Smooth muscle cell (in vitro differentiated cells): Measurements from ENCODE around the gene ANKRD27. TPM values are rescaled to one million over a fixed set of nuclear protein-coding genes. Genes with fewer than 3 reads are reported as not detected.

ENCODE experiments used
- DNase-seq: peaks from one replicate; lab custom pipeline; 2025; ENCODE audit not compliant: unreplicated experiment; lab: John Stamatoyannopoulos, UW
- H2AFZ ChIP-seq: fragments of 200-600 bp; sonication (generic); 2 replicates; pipeline ENCODE4 v1.6.0; 2016; ENCODE audit warnings: antibody characterized with exemption, low read depth, mild to moderate bottlenecking
- H3F3A ChIP-seq: fragments of 200-600 bp; sonication (generic); 2 replicates; pipeline ENCODE4 v1.6.0; 2017; ENCODE audit warnings: antibody characterized with exemption, low read depth
- H3K27ac ChIP-seq: fragments of 200-600 bp; sonication (generic); 2 replicates; pipeline ENCODE4 v1.5.1; 2016; ENCODE audit warnings: low read depth, mild to moderate bottlenecking
- H3K27me3 ChIP-seq: fragments of 200-600 bp; sonication (generic); 2 replicates; pipeline ENCODE4 v1.6.1; 2016; ENCODE audit warnings: low read depth, mild to moderate bottlenecking
- H3K36me3 ChIP-seq: fragments of 200-600 bp; sonication (generic); 2 replicates; pipeline ENCODE4 v1.5.1; 2016; ENCODE audit warnings: low read depth
- H3K4me1 ChIP-seq: fragments of 200-600 bp; sonication (generic); 2 replicates; pipeline ENCODE4 v1.5.1; 2016; ENCODE audit warnings: low read depth
- H3K4me2 ChIP-seq: fragments of 200-600 bp; sonication (generic); 2 replicates; pipeline ENCODE4 v1.6.0; 2016; ENCODE audit warnings: mild to moderate bottlenecking
- H3K4me3 ChIP-seq: fragments of 200-600 bp; sonication (generic); 2 replicates; pipeline ENCODE4 v1.5.1; 2016; ENCODE audit warnings: mild to moderate bottlenecking
- H3K79me2 ChIP-seq: fragments of 200-600 bp; sonication (generic); 2 replicates; pipeline ENCODE4 v1.6.0; 2016; ENCODE audit warnings: low read depth, mild to moderate bottlenecking
- H3K9ac ChIP-seq: fragments of 200-600 bp; sonication (generic); 2 replicates; pipeline ENCODE4 v1.6.0; 2016; ENCODE audit warnings: low read depth
- H3K9me3 ChIP-seq: fragments of 200-600 bp; sonication (generic); replicated peaks from 2 replicates; pipeline ENCODE4 v1.5.1; 2016; ENCODE audit warnings: low read depth
- H4K20me1 ChIP-seq: fragments of 200-600 bp; sonication (generic); 2 replicates; pipeline ENCODE4 v1.6.0; 2016; ENCODE audit warnings: low read depth
- CTCF ChIP-seq: fragments of 200-600 bp; sonication (generic); IDR thresholded peaks from 2 replicates; pipeline ENCODE4 v1.5.1; 2017; ENCODE audit warnings: borderline replicate concordance, mild to moderate bottlenecking, antibody characterized with exemption; ENCODE audit not compliant: insufficient read depth, poor library complexity, severe bottlenecking
- WGBS: methylation state at CpG from one replicate; pipeline ENCODE4 v1.1.7; 2016; ENCODE audit warnings: low lambda C conversion rate; 5-methylcytosine and 5-hydroxymethylcytosine counted together
- polyA plus RNA-seq: library from polyadenylated mRNA; unstranded; fragments of >200 nt; fragmentation: Nextera tagmentation; extraction: Ambion mirVana; gene quantifications from 2 replicates; pipeline ENCODE4 v1.2.1, GENCODE V29; 2016
- total RNA-seq: library from RNA; depleted of rRNA; stranded (reverse); fragments of >200 nt; gene quantifications from 2 replicates; pipeline ENCODE4 v1.2.3, GENCODE V29; 2014

ANKRD27 gene
- total and polyA plus RNA-seq, 2 experiments from 2014 or later = 7.7 to 19.7 TPM

DNA sequence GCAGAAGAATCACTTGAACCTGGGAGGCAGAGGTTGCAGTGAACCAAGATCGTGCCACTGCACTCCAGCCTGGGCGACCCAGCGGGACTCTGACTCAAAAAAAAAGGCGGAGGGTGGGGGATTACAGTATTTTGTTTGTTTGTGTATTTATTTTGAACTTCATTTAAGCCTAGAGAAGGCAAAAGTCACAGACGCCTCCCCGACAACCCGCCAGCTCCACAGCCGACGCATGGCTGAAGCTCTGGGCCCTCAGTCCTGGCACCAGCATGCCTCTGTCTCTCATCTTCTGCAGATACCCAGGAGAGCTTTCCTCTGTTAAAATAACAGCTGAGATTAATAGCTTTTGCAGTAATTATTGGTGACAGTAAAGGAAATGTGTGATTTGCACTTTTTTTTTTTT, 111.2 kb downstream of the ANKRD27 start:
- TF ChIP-seq CTCF = no peak
- Histone ChIP-seq H3K4me1 (no peaks in the 10 kb centered on the region), H3K27me3 (peaks cover 7% of the 10 kb centered on the region), H3K4me2 (no peak overlapping the region), H3K79me2 (no peaks in the 10 kb centered on the region), H3K9me3 (no peaks in the 10 kb centered on the region), H3K27ac (no peak overlapping the region), H4K20me1 (no peaks in the 10 kb centered on the region), H3K36me3 (no peaks in the 10 kb centered on the region), H3K4me3 (no peak overlapping the region), H3F3A (no peaks in the 10 kb centered on the region), H2AFZ (no peak overlapping the region), H3K9ac (no peak overlapping the region)
- no peak for DNase-seq
- 94% methylated on average over 9 of the region's 9 CpGs for WGBS

DNA sequence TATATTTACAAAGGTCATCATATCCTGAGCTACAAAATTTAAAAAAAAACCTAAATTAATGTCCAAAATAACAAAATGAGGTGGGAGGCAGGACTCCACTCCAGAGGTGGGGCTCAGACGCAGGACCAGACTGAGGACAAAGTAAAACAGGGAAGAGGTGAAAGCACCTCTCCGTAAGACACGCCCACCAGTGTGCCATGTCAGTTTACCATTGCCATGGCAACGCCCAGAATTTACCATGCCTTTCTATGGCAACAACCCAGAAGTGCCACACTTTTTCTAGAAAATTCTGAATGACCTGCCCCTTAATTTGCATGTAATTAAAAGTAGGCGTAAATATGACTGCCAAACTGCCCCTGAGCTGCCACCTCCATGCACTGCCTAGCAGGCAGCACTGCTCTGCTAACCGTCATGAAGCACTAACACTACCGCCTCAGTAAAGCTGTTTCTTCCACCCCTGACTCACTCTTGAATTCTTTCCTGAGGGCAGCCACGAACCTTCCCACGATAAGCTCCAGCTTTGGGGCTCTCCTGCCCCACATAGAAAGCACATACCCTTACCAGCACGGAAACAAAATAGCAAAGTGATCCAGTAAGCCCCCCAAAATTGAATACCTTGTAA, 116.3 kb downstream of the ANKRD27 start:
- 48% methylated on average over 10 of the region's 10 CpGs for WGBS
- H3K4me2 ChIP-seq = no peak overlapping the region
- no peaks in the 10 kb centered on the region for H3F3A ChIP-seq
- H2AFZ ChIP-seq = no peak overlapping the region
- no peak overlapping the region for H3K9ac ChIP-seq
- no peaks in the 10 kb centered on the region for H3K79me2 ChIP-seq
- no peaks in the 10 kb centered on the region for H3K9me3 ChIP-seq
- H4K20me1 ChIP-seq = no peaks in the 10 kb centered on the region
- no peaks in the 10 kb centered on the region for H3K36me3 ChIP-seq
- no peak overlapping the region for H3K4me3 ChIP-seq
- no peaks in the 10 kb centered on the region for H3K4me1 ChIP-seq
- H3K27me3 ChIP-seq = peaks cover 6% of the 10 kb centered on the region
- TF ChIP-seq CTCF = no peak
- no peak for DNase-seq
- H3K27ac ChIP-seq = no peak overlapping the region

DNA sequence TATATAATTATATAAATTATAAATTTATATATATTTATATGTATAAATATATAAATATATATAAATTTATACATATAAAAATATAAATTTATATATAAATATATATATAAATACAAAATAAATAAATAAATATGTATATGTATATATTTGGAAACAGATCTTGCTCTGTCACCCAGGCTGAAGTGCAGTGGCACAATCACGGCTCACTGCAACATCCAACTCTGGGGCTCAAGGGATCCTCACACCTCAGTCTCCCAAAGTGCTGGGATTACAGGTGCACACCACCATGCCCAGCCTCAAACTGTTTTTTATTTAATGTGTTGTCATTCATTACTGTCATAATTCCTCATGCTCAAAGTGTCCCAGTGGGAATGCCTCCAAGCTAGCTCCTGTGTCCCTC, 119.2 kb downstream of the ANKRD27 start:
- Histone ChIP-seq H3K27me3 (peaks cover 6% of the 10 kb centered on the region), H3K4me2 (no peak overlapping the region), H3F3A (no peaks in the 10 kb centered on the region), H3K4me1 (no peaks in the 10 kb centered on the region), H3K36me3 (no peaks in the 10 kb centered on the region), H3K4me3 (no peak overlapping the region), H3K9me3 (no peaks in the 10 kb centered on the region), H3K27ac (no peak overlapping the region), H2AFZ (no peak overlapping the region), H3K79me2 (no peaks in the 10 kb centered on the region), H4K20me1 (no peaks in the 10 kb centered on the region), H3K9ac (no peak overlapping the region)
- TF ChIP-seq CTCF = no peak
- no peak for DNase-seq
- WGBS = 95% methylated on average over 1 of the region's 1 CpG

DNA sequence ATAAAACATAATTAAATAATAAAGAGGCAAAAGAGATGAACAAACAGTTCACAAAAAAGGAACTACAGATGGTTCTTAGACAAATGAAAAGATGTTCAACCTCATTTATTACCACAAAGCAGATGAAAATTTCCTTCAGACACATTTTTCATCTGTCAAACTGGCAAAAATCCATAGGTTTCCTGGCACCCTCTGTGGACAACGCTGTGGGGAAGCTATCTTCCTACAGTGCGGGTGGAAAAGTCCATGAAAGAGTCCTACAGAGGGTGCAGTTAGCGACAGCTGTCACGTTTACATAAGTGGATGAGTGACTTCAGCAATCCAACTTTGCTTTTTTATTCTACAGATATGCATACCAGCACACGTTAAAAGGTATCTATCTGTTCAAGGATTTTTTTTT, 124.3 kb downstream of the ANKRD27 start:
- no peaks in the 10 kb centered on the region for H3F3A ChIP-seq
- H2AFZ ChIP-seq = no peak overlapping the region
- no peak overlapping the region for H3K4me3 ChIP-seq
- no peaks in the 10 kb centered on the region for H3K36me3 ChIP-seq
- no peak for TF ChIP-seq CTCF
- no peaks in the 10 kb centered on the region for H3K9me3 ChIP-seq
- no peak overlapping the region for H3K9ac ChIP-seq
- no peaks in the 10 kb centered on the region for H3K27me3 ChIP-seq
- no peak overlapping the region for H3K4me2 ChIP-seq
- no peak for DNase-seq
- H3K4me1 ChIP-seq = no peaks in the 10 kb centered on the region
- 85% methylated on average over 5 of the region's 5 CpGs for WGBS
- H4K20me1 ChIP-seq = no peaks in the 10 kb centered on the region
- no peaks in the 10 kb centered on the region for H3K79me2 ChIP-seq
- no peak overlapping the region for H3K27ac ChIP-seq
